Heart right ventricle (tissue), 16 donors: ENCODE measurements around the gene ANTXR1. TPM values are rescaled to one million over a fixed set of nuclear protein-coding genes. Genes with fewer than 3 reads are reported as not detected.

Source experiments
- ATAC-seq, 8 donors: fragments of 200-7000 bp; cut with Tn5 transposase; one replicate each; pipeline ENCODE4 v1.9.1; 2020; ENCODE audit warnings: mild to moderate bottlenecking in 8 of 8, moderate library complexity in 8 of 8, moderate number of reproducible peaks in 1 of 8
- DNase-seq, 2 donors: peaks; one replicate each; pipeline ENCODE4 v3.0.0-alpha.2; 2020
- H3K27ac ChIP-seq, 10 donors: fragments of 200-600 bp; sonication (generic) in 2 of 10; one replicate each; pipeline versions ENCODE4 v1.5.0 to v1.8.0; 2020 to 2022; ENCODE audit warnings: mild to moderate bottlenecking in 3 of 10
- H3K27me3 ChIP-seq, 7 donors: fragments of 200-600 bp; one replicate each; pipeline ENCODE4 v1.8.0; 2021 to 2022; ENCODE audit warnings: mild to moderate bottlenecking in 2 of 7
- H3K36me3 ChIP-seq, 9 donors: fragments of 200-600 bp; sonication (generic) in 1 of 9; one replicate each; pipeline versions ENCODE4 v1.5.0 to v1.8.0; 2020 to 2022; ENCODE audit warnings: mild to moderate bottlenecking in 2 of 9
- H3K4me1 ChIP-seq, 9 donors: fragments of 200-600 bp; sonication (generic) in 1 of 9; one replicate each; pipeline versions ENCODE4 v1.5.0 to v1.8.0; 2020 to 2022; ENCODE audit warnings: mild to moderate bottlenecking in 4 of 9
- H3K4me3 ChIP-seq, 10 donors: fragments of 200-600 bp; sonication (generic) in 2 of 10; one replicate each; pipeline versions ENCODE4 v1.5.0 to v1.8.0; 2020 to 2022; ENCODE audit warnings: mild to moderate bottlenecking in 7 of 10, moderate library complexity in 2 of 10
- H3K9me3 ChIP-seq, 11 donors: fragments of 200-600 bp in 10 of 11; sonication (generic) in 2 of 11; one replicate each; pipeline versions ENCODE4 v1.5.0 to v1.8.0; 2013 to 2022; ENCODE audit warnings: mild to moderate bottlenecking in 2 of 11, control low read depth in 1 of 11, moderate library complexity in 1 of 11
- WGBS, 2 donors: extraction: QIAGEN DNeasy Blood & Tissue Kit; methylation state at CpG; one replicate each; pipeline ENCODE4 v1.1.7; 2013; ENCODE audit warnings: inconsistent platforms in 1 of 2; 5-methylcytosine and 5-hydroxymethylcytosine counted together
- intact Hi-C, 10 donors: fragments of 100-400 bp; cut with DNase I; formaldehyde crosslinking; loops; one replicate each; pipeline versions ENCODE4 v1.11.1 to v1.14.2; 2022
- polyA plus RNA-seq, 2 donors: library from polyadenylated mRNA; stranded (reverse); fragments of 200-250 nt; gene quantifications; one replicate each; pipeline ENCODE4 v1.2.3, GENCODE V29; 2013
- total RNA-seq, 10 donors: library from RNA; stranded (reverse); fragmentation: NEBNext Ultra II Directional in 3 of 10; extraction: Animal tissue kit (Norgen Biotek cat#: 25700) in 3 of 10; gene quantifications; one replicate each; pipeline versions ENCODE4 v1.2.1 to v1.2.4, GENCODE V29; 2021 to 2023
- TF ChIP-seq, protein P1 (sequence below), 9 donors: fragments of 200-600 bp; sonication (generic) in 2 of 9; IDR thresholded peaks; one replicate each; pipeline versions ENCODE4 v1.5.0 to v1.8.0; 2021 to 2022; ENCODE audit warnings: antibody characterized with exemption in 9 of 9, mild to moderate bottlenecking in 5 of 9, moderate library complexity in 1 of 9
- donor health status: Arrhythmogenic right ventricular cardiomyopathy.
- donor health status: ischemic (EF 13 %, LVEDD 7.1; RV severe dilation, severe dysfunction).
- donor health status: healthy with polysubstance abuse.
- donor health status: DM: no; HTN: yes; CAD: no.
- donor health status: DM: no; HTN: no; CAD: no.
- donor health status: ischemic (EF 25% LVEDD 6.9; RV normal size, moderate dysfunction).
- donor health status: ischemic (EF 25% LVEDD 5.7; RV mildly dilated, moderate dysfunction).
- donor health status: healthy.
- donor health status: DM: yes; HTN: yes; CAD: no.
- donor health status: Ischemic cardiomyopathy.
- donor health status: ischemic (EF 35%, LVEDD 5.7; RV mildly dilated, moderate dysfunction).
- donor health status: nonischemic (EF 11% LVEDD 7.7; RV severe dilation, severe dysfunction).
- donor health status: DM: yes; HTN: yes; CAD: no.
- donor health status: PGD.
- donor health status: ischemic (EF 29% LVEDD 5.4; RV normal size, mild dysfunction).
- donor health status: nonischemic (EF 23%, LVEDD 6.1; RV moderate dilation, normal function).

Gene ANTXR1
- total and polyA plus RNA-seq, 12 donors, result 8.9 to 33.1 (median 24.1) TPM

DNA sequence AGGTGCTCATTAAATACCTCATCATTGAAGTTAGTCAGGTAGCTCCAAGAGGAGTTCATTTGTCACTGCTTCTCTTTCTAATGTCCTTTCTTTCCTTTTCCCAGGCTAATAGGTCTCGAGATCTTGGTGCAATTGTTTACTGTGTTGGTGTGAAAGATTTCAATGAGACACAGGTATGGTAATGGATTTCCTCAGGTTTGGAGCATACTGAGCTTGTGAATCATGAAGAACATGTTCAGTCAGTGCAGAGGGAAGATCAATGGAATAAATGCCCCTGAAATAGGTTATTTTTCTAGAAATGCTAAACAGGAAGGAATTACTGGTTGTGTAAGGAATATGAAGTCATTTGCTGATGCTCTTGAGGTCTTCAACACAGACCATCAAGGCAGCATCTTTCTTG, 62.5 kb downstream of the ANTXR1 start:
- intact Hi-C loops, result no loop called here
- no peak for DNase-seq
- Histone ChIP-seq H3K4me3 (no peak overlapping the region), H3K9me3 (no peaks in the 10 kb centered on the region), H3K4me1 (peaks cover 0 to 13% (median 0%) of the 10 kb centered on the region in 9 donors), H3K27me3 (no peaks in the 10 kb centered on the region), H3K36me3 (peaks cover 0 to 22% (median 0%) of the 10 kb centered on the region in 9 donors), H3K27ac (no peak overlapping the region)
- WGBS, 2 donors, result 90 to 92% methylated on average over 1 of the region's 1 CpG
- ATAC-seq, result no peak
- TF ChIP-seq, protein P1, sequence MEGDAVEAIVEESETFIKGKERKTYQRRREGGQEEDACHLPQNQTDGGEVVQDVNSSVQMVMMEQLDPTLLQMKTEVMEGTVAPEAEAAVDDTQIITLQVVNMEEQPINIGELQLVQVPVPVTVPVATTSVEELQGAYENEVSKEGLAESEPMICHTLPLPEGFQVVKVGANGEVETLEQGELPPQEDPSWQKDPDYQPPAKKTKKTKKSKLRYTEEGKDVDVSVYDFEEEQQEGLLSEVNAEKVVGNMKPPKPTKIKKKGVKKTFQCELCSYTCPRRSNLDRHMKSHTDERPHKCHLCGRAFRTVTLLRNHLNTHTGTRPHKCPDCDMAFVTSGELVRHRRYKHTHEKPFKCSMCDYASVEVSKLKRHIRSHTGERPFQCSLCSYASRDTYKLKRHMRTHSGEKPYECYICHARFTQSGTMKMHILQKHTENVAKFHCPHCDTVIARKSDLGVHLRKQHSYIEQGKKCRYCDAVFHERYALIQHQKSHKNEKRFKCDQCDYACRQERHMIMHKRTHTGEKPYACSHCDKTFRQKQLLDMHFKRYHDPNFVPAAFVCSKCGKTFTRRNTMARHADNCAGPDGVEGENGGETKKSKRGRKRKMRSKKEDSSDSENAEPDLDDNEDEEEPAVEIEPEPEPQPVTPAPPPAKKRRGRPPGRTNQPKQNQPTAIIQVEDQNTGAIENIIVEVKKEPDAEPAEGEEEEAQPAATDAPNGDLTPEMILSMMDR (IDR thresholded peaks at IDR 0.05), result no peak

DNA sequence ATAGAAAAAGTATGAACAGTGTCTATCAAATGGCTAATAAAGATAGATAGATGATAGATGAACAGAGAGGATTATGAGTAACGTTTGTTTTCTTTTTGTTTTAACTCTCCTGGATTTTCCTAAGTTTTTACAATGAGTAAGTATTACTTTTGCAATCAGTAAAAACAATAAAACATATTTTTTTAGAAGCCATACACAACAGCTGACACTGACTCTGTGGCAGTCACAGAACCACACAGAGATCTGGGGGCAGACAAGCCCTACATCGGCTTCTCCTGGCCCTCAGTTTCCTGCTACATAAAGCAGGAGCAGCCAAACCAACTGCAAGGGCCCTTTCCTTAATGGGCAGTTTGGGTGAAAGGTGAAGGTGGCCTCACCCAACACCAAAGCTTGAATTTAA, 63.6 kb downstream of the ANTXR1 start:
- DNase-seq, result no peak
- H3K4me3 ChIP-seq, result no peak overlapping the region
- 90 to 92% methylated on average over 2 of the region's 2 CpGs for WGBS, 2 donors
- no peak for ATAC-seq
- H3K27ac ChIP-seq, result peak overlapping the region in 1 of 10 donors; percentile 21
- no peaks in the 10 kb centered on the region for H3K9me3 ChIP-seq
- peaks cover 0 to 20% (median 0%) of the 10 kb centered on the region in 9 donors for H3K36me3 ChIP-seq
- peaks cover 0 to 24% (median 0%) of the 10 kb centered on the region in 9 donors for H3K4me1 ChIP-seq
- TF ChIP-seq, protein P1 (IDR thresholded peaks at IDR 0.05), result no peak
- intact Hi-C loops, result no loop called here
- no peaks in the 10 kb centered on the region for H3K27me3 ChIP-seq

DNA sequence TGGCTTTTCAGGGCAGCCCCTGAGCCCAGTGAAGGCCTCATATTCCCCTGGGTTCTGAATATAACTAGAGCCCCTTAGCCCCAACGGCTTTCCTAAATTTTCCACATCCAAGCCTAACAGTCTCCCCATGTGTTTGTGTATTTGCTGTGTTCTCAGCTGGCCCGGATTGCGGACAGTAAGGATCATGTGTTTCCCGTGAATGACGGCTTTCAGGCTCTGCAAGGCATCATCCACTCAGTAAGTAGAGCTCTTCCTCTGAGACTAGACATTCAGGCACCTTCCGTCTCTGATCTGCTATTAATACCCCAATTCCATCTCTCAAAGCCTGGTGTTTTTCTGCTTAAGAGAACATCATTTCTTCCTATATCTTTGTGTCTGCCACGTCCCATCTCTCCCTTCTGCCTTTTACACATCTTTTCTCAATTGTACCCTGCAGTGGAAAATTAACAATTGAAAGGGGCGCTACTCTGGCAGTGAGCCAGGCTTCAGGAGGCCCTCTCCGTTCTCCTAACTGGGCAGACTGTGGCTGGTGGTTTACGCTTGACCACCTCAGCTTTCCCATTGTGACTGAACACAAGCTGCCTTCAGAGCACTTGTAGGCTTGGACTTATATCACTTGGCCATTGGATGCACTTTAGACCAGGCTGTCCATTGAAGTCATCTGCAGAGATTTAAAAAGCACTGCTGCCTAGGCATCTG, 64.4 kb downstream of the ANTXR1 start:
- peak in 6 of 8 donors; percentile 52 to 76 (median 62) for ATAC-seq

DNA sequence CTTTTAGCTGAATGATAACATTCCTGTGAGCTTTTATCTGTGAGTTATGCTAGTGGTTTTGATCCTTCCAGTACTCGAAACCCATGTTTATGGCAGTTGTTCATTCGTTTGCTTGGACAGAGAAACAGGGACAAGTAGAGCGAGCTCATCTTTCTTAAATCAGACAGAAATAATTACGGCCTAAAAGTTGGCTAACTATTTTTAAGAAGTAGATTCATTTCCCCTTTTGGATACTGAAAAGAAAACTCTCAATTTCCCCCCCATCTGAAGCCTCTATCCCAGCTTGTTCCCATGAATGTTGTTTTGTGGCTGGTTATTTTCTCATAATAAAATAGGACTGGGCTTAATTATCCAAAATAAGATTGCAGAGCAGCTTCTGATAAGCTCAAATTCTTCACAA, 67.1 kb downstream of the ANTXR1 start:
- TF ChIP-seq, protein P1 (IDR thresholded peaks at IDR 0.05), result no peak
- H3K36me3 ChIP-seq, result peaks cover 0 to 20% (median 0%) of the 10 kb centered on the region in 9 donors
- H3K4me3 ChIP-seq, result no peak overlapping the region
- no peak for ATAC-seq
- intact Hi-C loops, result no loop called here
- 73 to 83% methylated on average over 4 of the region's 4 CpGs for WGBS, 2 donors
- peaks cover 0 to 49% (median 17%) of the 10 kb centered on the region in 9 donors for H3K4me1 ChIP-seq
- no peaks in the 10 kb centered on the region for H3K27me3 ChIP-seq
- peak overlapping the region in 4 of 10 donors; percentile 1 to 79 (median 30) for H3K27ac ChIP-seq
- no peaks in the 10 kb centered on the region for H3K9me3 ChIP-seq
- DNase-seq, result no peak

More for the DNA sequence above, 64.4 kb downstream of the ANTXR1 start:
- H3K27ac ChIP-seq, result peak overlapping the region in 3 of 10 donors; percentile 10 to 31 (median 21)
- WGBS, 2 donors, result 80 to 84% methylated on average over 10 of the region's 10 CpGs
- no peak for DNase-seq
- no peaks in the 10 kb centered on the region for H3K9me3 ChIP-seq
- peaks cover 0 to 20% (median 0%) of the 10 kb centered on the region in 9 donors for H3K36me3 ChIP-seq
- peaks cover 0 to 32% (median 2%) of the 10 kb centered on the region in 9 donors for H3K4me1 ChIP-seq
- intact Hi-C loops, result no loop called here
- TF ChIP-seq, protein P1 (IDR thresholded peaks at IDR 0.05), result no peak
- no peaks in the 10 kb centered on the region for H3K27me3 ChIP-seq
- H3K4me3 ChIP-seq, result no peak overlapping the region
